Esophagus muscularis mucosa (tissue), 3 donors: ENCODE data around the gene C7orf33.

Experiments
- POLR2AphosphoS5 ChIP-seq, 2 donors: sonication (generic); formaldehyde crosslinking; IDR thresholded peaks; one replicate each; pipeline ENCODE4 v1.6.1; 2017; ENCODE audit warnings: antibody characterized with exemption in 2 of 2
- TF ChIP-seq, protein P1 (sequence below), 3 experiments: fragments of 200-600 bp in 2 of 3; fragments of 450-650 bp in 1 of 3; sonication (generic) in 2 of 3; IDR thresholded peaks; one replicate each; pipeline ENCODE4 v1.5.1; 2017 to 2019; ENCODE audit warnings: antibody characterized with exemption in 3 of 3, mild to moderate bottlenecking in 2 of 3, moderate library complexity in 1 of 3

DNA sequence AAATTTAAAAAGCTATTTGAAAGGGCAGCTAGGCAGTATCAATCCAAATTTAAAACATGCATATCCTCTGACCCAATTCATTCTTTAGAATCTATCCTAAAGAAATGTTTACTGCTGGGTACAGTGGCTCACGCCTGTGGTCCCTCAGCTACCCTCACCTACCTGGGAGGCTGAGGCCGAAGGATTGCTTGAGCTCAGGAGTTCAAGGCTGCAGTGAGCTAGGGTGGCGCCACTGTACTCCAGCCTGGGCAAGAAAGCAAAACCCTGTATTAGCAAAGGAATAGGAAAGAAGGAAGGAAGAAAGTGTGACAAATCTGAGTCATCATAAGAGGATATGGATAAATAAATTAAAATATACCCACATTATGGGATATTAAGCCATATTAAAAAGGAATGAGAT, 36.3 kb downstream of the C7orf33 start:
- TF ChIP-seq, protein P1, sequence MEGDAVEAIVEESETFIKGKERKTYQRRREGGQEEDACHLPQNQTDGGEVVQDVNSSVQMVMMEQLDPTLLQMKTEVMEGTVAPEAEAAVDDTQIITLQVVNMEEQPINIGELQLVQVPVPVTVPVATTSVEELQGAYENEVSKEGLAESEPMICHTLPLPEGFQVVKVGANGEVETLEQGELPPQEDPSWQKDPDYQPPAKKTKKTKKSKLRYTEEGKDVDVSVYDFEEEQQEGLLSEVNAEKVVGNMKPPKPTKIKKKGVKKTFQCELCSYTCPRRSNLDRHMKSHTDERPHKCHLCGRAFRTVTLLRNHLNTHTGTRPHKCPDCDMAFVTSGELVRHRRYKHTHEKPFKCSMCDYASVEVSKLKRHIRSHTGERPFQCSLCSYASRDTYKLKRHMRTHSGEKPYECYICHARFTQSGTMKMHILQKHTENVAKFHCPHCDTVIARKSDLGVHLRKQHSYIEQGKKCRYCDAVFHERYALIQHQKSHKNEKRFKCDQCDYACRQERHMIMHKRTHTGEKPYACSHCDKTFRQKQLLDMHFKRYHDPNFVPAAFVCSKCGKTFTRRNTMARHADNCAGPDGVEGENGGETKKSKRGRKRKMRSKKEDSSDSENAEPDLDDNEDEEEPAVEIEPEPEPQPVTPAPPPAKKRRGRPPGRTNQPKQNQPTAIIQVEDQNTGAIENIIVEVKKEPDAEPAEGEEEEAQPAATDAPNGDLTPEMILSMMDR (IDR thresholded peaks at IDR 0.05) = no peak
- no peak for TF ChIP-seq POLR2AphosphoS5 (IDR thresholded peaks at IDR 0.05)
